ENCODE results near the gene TMEM208.

DNA sequence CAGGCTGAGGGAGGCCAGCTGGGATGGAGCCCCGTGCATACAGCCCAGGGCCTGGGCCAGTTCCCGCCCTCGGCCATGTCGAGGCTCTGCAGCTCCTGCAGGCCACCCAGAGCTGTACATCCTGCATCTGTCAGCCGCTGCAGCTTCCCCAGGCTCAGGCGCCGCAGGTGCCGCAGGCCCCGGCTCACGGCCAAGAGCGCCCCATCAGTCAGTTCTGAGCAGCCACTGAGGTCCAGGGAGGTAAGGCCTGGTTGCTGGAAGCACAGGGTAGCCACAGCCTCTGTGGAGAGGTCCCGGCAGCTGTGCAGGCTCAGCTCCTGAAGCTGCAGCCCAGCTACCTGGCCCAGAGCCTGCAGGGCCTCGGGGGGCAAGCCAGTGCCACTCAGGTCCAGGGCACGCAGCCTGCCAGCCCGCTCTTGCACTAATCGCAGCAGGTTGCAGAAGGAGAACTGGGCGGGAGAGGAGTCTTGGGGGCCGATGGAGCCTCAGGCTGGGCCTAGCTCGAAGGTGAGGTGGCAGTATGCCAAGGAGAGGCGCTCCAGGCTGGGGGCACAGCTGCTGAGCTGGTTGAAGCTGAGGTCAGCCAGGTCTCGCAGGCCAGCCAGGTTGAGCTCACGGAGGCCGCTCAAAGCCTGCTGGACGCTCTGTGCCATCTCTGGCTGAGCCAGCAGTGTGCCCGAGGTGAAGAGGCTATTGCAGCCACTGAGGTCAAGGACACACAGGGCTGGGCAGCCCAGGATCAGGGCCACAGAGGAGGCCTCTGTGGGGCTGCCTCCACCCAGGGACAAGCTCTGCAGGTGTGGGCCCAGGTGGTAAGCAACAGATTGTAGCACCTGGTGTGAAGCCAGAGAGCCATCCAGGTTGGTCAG lies 16.6 kb upstream of the TMEM208 start:
- TF ChIP-seq, protein P1, sequence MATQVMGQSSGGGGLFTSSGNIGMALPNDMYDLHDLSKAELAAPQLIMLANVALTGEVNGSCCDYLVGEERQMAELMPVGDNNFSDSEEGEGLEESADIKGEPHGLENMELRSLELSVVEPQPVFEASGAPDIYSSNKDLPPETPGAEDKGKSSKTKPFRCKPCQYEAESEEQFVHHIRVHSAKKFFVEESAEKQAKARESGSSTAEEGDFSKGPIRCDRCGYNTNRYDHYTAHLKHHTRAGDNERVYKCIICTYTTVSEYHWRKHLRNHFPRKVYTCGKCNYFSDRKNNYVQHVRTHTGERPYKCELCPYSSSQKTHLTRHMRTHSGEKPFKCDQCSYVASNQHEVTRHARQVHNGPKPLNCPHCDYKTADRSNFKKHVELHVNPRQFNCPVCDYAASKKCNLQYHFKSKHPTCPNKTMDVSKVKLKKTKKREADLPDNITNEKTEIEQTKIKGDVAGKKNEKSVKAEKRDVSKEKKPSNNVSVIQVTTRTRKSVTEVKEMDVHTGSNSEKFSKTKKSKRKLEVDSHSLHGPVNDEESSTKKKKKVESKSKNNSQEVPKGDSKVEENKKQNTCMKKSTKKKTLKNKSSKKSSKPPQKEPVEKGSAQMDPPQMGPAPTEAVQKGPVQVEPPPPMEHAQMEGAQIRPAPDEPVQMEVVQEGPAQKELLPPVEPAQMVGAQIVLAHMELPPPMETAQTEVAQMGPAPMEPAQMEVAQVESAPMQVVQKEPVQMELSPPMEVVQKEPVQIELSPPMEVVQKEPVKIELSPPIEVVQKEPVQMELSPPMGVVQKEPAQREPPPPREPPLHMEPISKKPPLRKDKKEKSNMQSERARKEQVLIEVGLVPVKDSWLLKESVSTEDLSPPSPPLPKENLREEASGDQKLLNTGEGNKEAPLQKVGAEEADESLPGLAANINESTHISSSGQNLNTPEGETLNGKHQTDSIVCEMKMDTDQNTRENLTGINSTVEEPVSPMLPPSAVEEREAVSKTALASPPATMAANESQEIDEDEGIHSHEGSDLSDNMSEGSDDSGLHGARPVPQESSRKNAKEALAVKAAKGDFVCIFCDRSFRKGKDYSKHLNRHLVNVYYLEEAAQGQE (IDR thresholded peaks at IDR 0.05; ENCODE audit: insufficient read depth in 1 of 2, low read depth in 2 of 2, low read length in 2 of 2) = no peak
- TF ChIP-seq TAF1 (IDR thresholded peaks at IDR 0.05; ENCODE audit: borderline replicate concordance, insufficient read depth, low read length) = no peak
- no peak for TF ChIP-seq POLR2AphosphoS5 (IDR thresholded peaks at IDR 0.05; ENCODE audit: low read depth, low read length)

Measured in PFSK-1 (cell line).